Bone marrow (tissue), 2 donors: ENCODE data around the gene RACGAP1.
"Not testable (repeated sequence)": the region's sequence is repeated elsewhere in the genome, so short reads cannot be mapped to it uniquely, and the experiment has no call there.

Source experiments
- DNase-seq, 2 donors: peaks; one replicate each; lab custom pipeline; 2025; lab: John Stamatoyannopoulos, UW

The RACGAP1 gene

GRCh38 chr12:50055831-50056638, 30.7 kb upstream of the RACGAP1 start:
- DNase-seq: peak; percentile 21 to 27

- peak in 1 of 2 donors; percentile 63 for DNase-seq
Measured at GRCh38 chr12:50053583-50053982, 28.3 kb upstream of the RACGAP1 start.

DNA sequence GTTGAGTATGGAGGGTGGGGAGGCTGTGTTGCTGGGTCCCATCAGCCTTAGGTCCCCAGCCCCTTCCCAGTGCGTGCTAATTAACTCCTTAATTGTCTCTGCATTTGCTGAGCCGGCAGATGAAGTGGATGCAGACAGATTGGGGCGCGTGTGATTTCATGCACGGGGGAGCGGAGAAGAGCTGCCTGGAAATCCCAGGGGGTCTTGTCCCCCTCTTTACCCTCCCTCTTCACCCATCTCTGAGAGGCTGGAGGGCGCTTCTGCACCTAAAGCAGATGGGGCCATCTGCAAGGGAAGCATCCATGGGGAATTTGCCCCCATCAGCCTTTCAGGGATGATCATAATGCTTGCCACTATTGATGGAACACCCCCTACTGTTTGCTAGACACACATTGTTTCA, 27.7 kb upstream of the RACGAP1 start:
- DNase-seq: no peak

DNA sequence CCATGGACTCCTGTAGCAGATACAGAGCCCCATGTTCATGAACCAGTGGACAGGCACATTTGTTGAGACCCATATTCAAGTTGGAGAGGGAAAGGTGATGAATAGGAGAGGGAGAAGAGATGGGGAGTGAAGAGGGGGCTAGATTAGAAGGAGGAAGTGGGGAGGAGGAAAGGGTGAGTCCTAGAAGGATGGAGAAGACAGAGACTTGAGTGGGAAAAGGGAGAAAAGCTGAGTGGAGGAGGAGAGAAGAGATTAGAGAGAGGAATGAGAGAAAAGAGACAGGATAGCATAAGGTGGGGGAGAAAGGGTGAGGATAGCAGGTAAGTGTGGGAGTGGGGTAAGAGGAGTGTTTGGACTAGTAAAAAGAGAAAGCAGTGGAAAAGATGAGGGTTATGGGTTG, 27.2 kb upstream of the RACGAP1 start:
- DNase-seq: no peak

DNA sequence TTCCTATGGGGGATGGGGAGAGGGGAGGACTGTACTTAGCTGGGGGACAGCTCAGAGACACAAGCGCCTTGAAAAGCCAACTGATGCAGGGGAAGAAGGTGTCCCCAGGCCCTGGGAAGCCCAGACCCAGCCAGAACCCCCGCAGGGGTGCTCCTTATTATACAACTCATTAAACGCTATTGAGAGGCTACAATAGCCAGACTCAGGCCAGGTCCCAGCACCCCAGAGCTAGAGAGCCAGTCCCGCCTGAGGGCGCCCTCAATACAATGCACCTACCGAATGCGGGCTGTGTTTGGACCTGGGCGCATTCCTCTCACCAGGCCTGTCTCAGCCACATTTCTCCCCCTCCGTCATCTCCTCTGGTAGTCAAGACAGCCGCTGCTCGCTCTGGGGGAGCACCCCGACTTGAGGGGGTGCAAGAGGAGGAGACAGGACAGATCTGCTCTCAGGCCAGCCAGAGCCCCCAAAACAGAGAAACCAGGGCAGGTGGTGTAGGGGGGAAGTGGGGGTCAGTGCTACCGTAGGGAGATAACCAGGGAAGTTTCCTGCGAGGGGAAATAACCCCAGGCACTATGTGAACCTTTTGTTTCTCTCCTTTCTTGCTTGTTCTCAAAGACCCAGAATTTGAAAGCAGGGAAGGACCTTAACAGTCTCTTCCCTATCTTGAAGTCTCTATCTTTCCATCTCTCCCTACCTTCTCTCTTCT, 26.0 kb upstream of the RACGAP1 start:
- no peak for DNase-seq

GRCh38 chr12:50050410-50051098, 25.3 kb upstream of the RACGAP1 start:
- DNase-seq: peak; percentile 27 to 49

DNA sequence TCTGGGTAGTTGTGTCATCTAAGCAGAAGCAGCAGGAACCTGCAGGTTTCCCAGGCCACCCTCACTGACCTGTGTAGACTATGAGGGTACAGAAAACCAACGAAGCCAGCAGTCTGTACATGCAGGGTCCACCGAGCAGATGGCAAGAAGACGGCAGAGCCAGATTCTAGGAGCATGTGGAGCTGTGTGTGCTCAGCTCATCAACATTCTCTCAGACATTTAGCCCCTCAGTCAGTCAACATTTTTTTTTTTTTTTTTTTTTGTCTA, 24.8 kb upstream of the RACGAP1 start:
- no peak for DNase-seq

DNA sequence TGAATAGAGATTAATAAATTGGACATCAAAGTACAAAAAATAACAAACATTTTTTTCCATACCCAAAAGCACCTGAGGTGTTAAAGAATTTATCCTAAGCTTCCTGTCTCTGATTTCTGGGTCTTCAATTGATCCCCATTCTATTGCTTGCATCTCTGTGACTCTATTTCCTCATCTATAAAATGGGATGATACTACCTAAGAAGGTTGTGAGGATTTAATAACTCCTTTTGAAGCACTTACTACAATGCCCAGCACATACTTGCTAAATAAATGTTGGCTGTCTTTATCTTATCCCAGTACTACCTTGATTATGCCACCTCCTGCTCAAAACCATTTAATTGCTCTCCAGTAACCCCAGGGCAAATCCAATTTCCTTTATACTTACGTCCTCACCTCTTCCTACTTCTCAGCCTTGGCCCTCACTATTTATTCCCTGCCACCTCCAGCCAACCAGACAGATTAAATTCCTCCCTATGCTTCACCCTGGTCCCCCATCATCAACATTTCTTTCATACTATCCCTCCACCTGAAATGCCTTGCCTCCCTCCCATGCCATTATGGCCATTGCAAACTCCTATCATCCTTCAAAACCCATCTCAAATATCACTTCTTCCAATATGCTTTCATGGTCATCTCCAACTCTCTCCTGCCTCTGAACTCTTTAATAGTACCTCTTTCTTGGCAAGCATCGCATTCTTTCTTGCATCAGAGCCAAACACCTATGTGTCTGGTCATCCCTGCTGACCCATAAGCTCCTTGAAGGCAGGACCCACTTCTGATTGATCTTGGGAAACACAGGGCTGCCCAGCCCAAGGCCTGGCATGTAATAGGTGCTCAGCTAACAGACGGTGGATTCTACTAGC, 24.2 kb upstream of the RACGAP1 start:
- DNase-seq: no peak

DNA sequence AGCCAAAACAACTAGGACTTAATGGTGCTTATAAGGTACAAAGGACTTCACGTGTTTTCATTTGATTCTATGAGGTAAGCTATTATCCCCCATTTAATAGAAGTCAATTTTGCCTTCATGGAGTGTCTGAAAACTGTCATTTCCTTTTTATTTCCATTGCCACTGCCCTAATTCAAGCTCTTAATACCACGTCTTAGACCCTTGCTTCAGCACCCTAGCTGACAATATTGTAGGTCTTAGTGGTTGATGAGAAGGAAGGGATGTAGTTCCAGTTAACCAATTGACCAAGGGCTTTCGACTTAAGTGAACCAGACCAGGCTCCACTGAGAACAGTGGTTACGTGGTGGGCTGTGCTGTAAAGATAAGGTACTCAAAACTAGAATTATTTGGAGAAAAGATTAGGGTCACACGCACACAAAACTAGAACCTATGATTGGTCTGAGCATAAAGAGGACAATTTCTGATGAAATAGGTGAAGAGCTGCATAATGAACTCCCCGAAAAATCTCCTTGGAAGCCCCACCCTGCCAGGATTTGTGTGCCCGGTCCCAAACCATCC, 22.5 kb upstream of the RACGAP1 start:
- DNase-seq: no peak

DNA sequence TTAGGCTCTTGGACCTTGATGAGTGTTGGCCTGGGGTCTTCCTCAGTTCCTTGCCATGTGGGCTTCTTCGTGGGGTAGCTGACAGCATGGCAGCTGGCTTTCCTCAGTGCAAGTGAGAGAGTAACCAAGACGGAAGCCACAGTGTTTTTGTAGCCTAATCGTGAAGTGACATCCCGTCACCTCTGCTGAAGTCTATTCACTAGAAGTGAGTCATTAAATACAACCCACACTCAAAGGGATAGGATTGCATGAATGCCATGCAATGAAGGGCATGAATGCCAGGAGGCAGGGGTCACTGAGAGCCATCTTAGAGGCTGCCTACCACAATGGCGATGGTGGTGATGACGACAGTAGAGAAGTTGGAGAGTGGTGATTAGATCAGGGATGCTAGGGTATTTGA, 18.6 kb upstream of the RACGAP1 start:
- DNase-seq: no peak

GRCh38 chr12:50043308-50043707, 18.0 kb upstream of the RACGAP1 start:
- DNase-seq: no peak

GRCh38 chr12:50042693-50043092, 17.4 kb upstream of the RACGAP1 start:
- no peak for DNase-seq

DNA sequence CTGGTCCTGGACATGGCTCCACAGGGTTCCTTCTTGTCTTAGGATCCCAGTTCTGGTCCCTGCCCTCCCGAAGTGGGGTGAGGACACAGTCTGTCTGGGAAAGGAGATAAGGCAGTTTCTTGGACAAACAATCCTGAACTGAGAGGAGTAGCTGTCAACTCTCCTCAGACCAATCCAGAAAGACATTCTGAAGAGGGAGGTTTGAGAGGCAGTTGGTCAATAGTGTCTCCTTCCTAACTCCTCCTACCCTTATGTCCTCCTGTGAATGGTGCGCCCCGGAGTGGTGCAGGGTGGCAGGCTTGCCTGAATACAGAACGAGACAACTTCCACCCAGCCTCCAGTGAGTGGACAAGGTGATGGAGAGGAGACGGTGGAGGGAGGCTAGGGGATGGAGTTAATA, 16.7 kb upstream of the RACGAP1 start:
- no peak for DNase-seq

- DNase-seq: no peak
Measured at GRCh38 chr12:50041062-50041860, 16.0 kb upstream of the RACGAP1 start.

DNA sequence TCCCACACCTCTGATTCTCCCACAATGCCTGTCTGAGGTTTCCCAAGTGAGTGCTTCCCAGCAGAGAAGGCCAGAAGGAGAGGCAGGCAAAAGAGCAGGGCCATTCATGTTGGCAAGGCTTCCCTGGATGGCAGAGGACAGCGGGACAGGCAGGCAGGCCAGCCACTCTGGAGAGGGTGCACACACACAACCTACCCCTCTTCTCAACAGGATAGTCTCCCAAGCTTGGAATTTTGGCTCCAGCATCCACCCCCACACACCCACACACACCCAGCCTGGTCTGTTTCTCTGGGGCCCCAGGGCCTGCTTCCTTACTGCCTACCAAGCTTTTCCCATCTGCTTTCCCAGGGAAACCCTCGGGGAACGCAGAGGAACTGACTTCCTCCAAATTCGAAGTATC, 15.4 kb upstream of the RACGAP1 start:
- no peak for DNase-seq

GRCh38 chr12:50039151-50039835, 14.0 kb upstream of the RACGAP1 start:
- peak; percentile 33 to 68 for DNase-seq

DNA sequence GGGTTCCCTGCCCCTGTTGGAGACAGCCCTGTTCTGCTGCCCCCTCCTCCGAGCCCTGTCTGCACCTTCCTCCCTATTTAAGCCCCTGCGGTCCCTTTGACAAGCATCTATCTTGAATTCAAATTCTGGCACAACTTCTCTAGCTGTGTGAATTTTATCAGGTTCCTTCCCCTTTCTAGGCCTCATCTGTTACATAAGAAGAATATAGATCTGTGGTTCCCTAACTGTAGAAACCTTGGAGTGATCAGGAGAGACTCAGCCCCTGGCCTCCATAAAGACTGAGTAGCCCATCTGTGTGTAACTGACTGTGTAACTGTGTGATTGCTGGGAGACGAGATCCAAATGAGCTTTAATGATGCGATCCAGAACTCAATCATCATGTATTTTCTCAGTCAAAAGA, 13.0 kb upstream of the RACGAP1 start:
- DNase-seq: no peak

- DNase-seq: peak; percentile 44 to 84
Measured at GRCh38 chr12:50032854-50033581, 7.7 kb upstream of the RACGAP1 start.

GRCh38 chr12:50032515-50032853, 7.2 kb upstream of the RACGAP1 start:
- no peak for DNase-seq

GRCh38 chr12:50030449-50030848, 5.2 kb upstream of the RACGAP1 start:
- DNase-seq: not testable (repeated sequence)
